Measurements from ENCODE around the gene NOX5. TPM values are rescaled to one million over a fixed set of nuclear protein-coding genes. Genes with fewer than 3 reads are reported as not detected.

NOX5 gene
- polyA plus RNA-seq, 1 experiment: 0.15 TPM

- peaks cover 15% of the 10 kb centered on the region for H3K27me3 ChIP-seq (ENCODE audit: control insufficient read depth, insufficient read depth, low read length)
- no peak overlapping the region for H3K27ac ChIP-seq (ENCODE audit: low read depth, low read length)
- ChIA-PET POLR2A (no interaction called here), CTCF (interaction anchor here (1.2 kb wide), 1 partner anchor 13 kb away, joined by 3 read pairs; no protein-coding TSS in a partner anchor)
- TF ChIP-seq, protein P1, sequence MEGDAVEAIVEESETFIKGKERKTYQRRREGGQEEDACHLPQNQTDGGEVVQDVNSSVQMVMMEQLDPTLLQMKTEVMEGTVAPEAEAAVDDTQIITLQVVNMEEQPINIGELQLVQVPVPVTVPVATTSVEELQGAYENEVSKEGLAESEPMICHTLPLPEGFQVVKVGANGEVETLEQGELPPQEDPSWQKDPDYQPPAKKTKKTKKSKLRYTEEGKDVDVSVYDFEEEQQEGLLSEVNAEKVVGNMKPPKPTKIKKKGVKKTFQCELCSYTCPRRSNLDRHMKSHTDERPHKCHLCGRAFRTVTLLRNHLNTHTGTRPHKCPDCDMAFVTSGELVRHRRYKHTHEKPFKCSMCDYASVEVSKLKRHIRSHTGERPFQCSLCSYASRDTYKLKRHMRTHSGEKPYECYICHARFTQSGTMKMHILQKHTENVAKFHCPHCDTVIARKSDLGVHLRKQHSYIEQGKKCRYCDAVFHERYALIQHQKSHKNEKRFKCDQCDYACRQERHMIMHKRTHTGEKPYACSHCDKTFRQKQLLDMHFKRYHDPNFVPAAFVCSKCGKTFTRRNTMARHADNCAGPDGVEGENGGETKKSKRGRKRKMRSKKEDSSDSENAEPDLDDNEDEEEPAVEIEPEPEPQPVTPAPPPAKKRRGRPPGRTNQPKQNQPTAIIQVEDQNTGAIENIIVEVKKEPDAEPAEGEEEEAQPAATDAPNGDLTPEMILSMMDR (IDR thresholded peaks at IDR 0.05; ENCODE audit: low read depth, low read length): no peak
- DNase-seq (ENCODE audit: low read depth, low spot score): no peak
- no peak overlapping the region for H3K4me3 ChIP-seq (ENCODE audit: low read depth, low read length)
- no peaks in the 10 kb centered on the region for H3K9me3 ChIP-seq (ENCODE audit: control insufficient read depth, insufficient read depth, low read length)
These were observed 46.9 kb downstream of the NOX5 start for GRCh38 chr15:69061414-69061842.

GRCh38 chr15:69064649-69065048 lies 50.2 kb downstream of the NOX5 start:
- TF ChIP-seq, protein P1 (IDR thresholded peaks at IDR 0.05; ENCODE audit: low read depth, low read length): no peak
- H3K27ac ChIP-seq (ENCODE audit: low read depth, low read length): no peak overlapping the region
- DNase-seq (ENCODE audit: low read depth, low spot score): no peak
- H3K4me3 ChIP-seq (ENCODE audit: low read depth, low read length): no peak overlapping the region
- ChIA-PET POLR2A (no interaction called here), CTCF (interaction anchor here (0.6 kb wide), 1 partner anchor 239 kb away, joined by 3 read pairs; no protein-coding TSS in a partner anchor)
- H3K27me3 ChIP-seq (ENCODE audit: control insufficient read depth, insufficient read depth, low read length): no peaks in the 10 kb centered on the region
- no peaks in the 10 kb centered on the region for H3K9me3 ChIP-seq (ENCODE audit: control insufficient read depth, insufficient read depth, low read length)

DNA sequence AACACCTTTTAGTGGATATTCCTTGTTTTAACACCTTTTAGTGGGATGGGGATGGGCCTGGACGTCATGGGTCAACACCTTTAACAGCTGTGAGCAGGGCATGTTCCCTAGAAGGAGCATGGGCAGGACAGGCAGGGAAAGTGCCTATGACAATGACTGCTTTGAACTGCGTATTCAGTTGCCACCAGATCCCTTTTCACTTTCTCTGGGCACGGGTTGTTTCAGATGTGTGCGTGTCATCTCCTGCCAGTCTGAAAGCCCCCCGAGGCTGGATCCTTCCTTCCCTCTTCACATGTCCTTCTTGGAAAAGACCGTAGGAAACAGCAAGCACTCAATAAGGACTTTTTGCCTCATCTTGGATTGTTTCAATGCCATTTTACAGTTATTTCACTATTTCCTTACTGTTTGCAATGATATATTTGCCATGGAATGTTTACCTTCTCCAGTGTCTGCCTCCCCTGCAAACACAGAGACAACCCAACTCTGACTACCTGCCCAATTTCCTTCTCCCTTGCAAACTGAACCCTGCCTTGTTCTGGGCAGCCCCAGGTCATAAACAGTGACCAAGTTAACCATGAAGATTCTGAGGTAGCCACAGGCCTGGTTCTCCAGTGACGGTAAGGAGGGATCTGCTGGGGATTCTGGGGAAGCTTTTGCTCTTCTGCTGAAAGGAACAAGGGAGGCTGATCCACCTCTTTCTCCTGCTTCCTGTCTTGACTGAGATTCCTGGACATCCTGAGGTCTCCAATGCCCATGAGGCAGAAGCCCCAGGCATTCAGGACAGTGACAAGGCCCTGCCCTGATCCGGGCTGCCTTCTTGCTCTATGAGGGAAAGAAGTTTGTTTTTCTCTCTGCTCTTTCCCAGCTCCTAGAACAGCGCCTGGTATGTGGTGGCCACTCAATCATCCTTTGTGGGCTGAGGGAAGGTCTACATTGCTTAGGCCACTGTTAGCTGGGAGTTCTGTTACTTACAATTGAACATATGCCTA lies 51.8 kb downstream of the NOX5 start:
- ChIA-PET POLR2A (no interaction called here), CTCF (no interaction called here)
- TF ChIP-seq, protein P1 (IDR thresholded peaks at IDR 0.05; ENCODE audit: low read depth, low read length): no peak
- Histone ChIP-seq H3K27me3 (ENCODE audit: control insufficient read depth, insufficient read depth, low read length) (no peaks in the 10 kb centered on the region), H3K27ac (ENCODE audit: low read depth, low read length) (no peak overlapping the region), H3K9me3 (ENCODE audit: control insufficient read depth, insufficient read depth, low read length) (peaks cover 4% of the 10 kb centered on the region; the same call in 1 of the 2 replicates), H3K4me3 (ENCODE audit: low read depth, low read length) (no peak overlapping the region)
- no peak for DNase-seq (ENCODE audit: low read depth, low spot score)

DNA sequence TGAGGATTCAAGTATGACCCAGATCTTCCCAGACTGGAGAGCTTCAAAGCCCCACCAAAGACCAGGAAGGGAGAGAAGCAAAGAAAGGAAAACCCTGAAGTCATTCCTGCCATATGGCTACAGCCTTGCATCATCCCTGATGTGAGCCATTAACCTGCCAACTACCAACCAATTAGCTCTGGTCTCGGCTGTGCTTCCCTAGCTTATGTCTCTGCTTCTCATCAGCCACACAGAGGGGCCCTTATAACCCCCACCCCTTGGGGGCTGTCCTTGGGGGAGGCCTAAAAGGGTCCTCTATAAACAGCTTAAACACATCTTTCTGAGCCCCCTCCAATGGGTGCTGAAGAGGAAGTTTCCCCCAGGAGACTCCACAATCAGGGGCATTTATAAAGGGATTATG lies 52.8 kb downstream of the NOX5 start:
- peaks cover 3% of the 10 kb centered on the region for H3K27me3 ChIP-seq (ENCODE audit: control insufficient read depth, insufficient read depth, low read length)
- POLR2A ChIA-PET: no interaction called here

More for the DNA sequence above, 52.8 kb downstream of the NOX5 start:
- CTCF ChIA-PET: interaction anchor here (1.0 kb wide), 1 partner anchor 8 kb away, joined by 4 read pairs; no protein-coding TSS in a partner anchor
- Histone ChIP-seq H3K9me3 (ENCODE audit: control insufficient read depth, insufficient read depth, low read length) (peaks cover 4% of the 10 kb centered on the region; the same call in 1 of the 2 replicates), H3K4me3 (ENCODE audit: low read depth, low read length) (no peak overlapping the region), H3K27ac (ENCODE audit: low read depth, low read length) (no peak overlapping the region)
- no peak for DNase-seq (ENCODE audit: low read depth, low spot score)
- TF ChIP-seq, protein P1 (IDR thresholded peaks at IDR 0.05; ENCODE audit: low read depth, low read length): no peak

Measured in AG04450 (cell line).